ENCODE results near the gene FAM3C. TPM values are rescaled to one million over a fixed set of nuclear protein-coding genes. Genes with fewer than 3 reads are reported as not detected.

FAM3C gene
- total and polyA plus RNA-seq, 2 of the 4 experiments (the other 2 are of a cell fraction): 11.5 to 45.8 TPM

DNA sequence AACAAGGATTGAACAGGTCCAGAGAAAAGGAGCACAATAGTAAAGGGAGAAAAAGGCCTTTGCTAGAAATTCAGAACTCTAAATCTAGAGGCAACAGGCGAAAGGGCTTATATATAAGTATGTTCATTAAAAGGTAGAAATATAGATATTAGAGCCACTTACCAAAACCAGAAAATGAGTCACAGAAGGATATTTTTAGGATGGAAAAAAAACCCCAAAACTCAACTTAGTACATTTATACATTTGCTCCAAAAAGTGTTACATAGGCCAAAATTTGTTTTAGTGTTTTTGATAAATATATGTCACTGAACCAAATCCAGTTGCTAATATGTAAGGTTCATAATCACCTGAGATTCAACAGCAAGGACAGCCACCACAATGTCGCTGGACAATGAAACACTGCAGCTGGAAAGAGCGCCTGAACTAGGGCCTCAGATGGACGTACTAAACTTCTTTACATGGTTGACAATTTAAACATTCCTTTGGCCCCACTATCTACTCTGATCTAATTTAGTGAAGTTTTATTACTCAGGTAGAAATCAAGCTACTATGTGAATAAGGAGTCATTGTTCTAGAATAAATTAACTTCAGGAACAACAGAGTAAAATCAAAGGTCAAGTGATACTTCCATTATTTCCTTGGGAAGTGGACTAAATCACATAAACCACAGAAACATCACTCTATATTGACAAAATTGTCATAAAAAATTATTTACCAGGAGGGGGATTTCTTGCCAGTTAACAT lies 10.9 kb downstream of the FAM3C start:
- no peak overlapping the region for H2BK5ac ChIP-seq (ENCODE audit: low read depth, low read length, poor library complexity, severe bottlenecking)
- WGBS, 2 experiments (ENCODE audit: extremely low coverage in 2 of 2, insufficient read length in 1 of 2): no CpG with 5 or more reads among the region's 4 CpGs
- H3K27ac ChIP-seq (ENCODE audit: insufficient read depth, low read length): no peak overlapping the region
- BruUV-seq (replicated peaks): no TSS peak
- H3K9ac ChIP-seq (ENCODE audit: low read depth, low read length): no peak overlapping the region
- H3K18ac ChIP-seq (ENCODE audit: low read depth, low read length): no peak overlapping the region
- intact Hi-C loops (cut with micrococcal nuclease) (no loop called here), in situ Hi-C loops (cut with MboI; ENCODE audit: low sequenced_read_pairs) (no loop called here), dilution Hi-C loops (cut with HindIII; ENCODE audit: low sequenced_read_pairs, unreplicated experiment) (no loop called here)
- no peak overlapping the region for H2BK15ac ChIP-seq (ENCODE audit: low read depth, low read length)
- no peak overlapping the region for H4K5ac ChIP-seq (ENCODE audit: low read depth, low read length)
- H2AK9ac ChIP-seq (replicated peaks; ENCODE audit: low read depth, low read length, poor library complexity): no peak overlapping the region
- H2BK20ac ChIP-seq (ENCODE audit: low read depth, low read length): no peak overlapping the region
- peaks cover 31 to 52% of the 10 kb centered on the region in 2 experiments for H3K79me1 ChIP-seq (ENCODE audit: low read depth in 1 of 2, low read length in 2 of 2)
- no peak overlapping the region for H4K8ac ChIP-seq (ENCODE audit: low read depth in 2 of 2, low read length in 2 of 2)
- H3K9me3 ChIP-seq (ENCODE audit: control insufficient read depth, insufficient read depth, low read length): no peaks in the 10 kb centered on the region
- no peaks in the 10 kb centered on the region for H3K27me3 ChIP-seq (ENCODE audit: control insufficient read depth, insufficient read depth, low read length)
- H4K20me1 ChIP-seq (ENCODE audit: insufficient read depth, low read length): peaks cover 16% of the 10 kb centered on the region
- no peak overlapping the region for H2AK5ac ChIP-seq (ENCODE audit: low read depth, low read length)
- H3K4me2 ChIP-seq (ENCODE audit: low read depth, low read length): no peak overlapping the region
- ChIA-PET POLR2A (ENCODE audit: unreplicated experiment) (no interaction called here), CTCF (no interaction called here)
- peaks cover 1% of the 10 kb centered on the region; the same call in 1 of the 2 replicates for H3K36me3 ChIP-seq (ENCODE audit: control insufficient read depth, insufficient read depth, low read length)
- H3K9me1 ChIP-seq (ENCODE audit: insufficient read depth, low read length): peaks cover 5% of the 10 kb centered on the region; the same call in 1 of the 2 replicates
- no peak overlapping the region for H2AFZ ChIP-seq (replicated peaks; ENCODE audit: low read length, poor library complexity)
- H3K56ac ChIP-seq (ENCODE audit: extremely low read depth, insufficient read depth, low read length): no peak overlapping the region
- no peak overlapping the region for H3K4me3 ChIP-seq (ENCODE audit: insufficient read depth, low read depth, low read length)
- H3K23ac ChIP-seq (ENCODE audit: low read depth, low read length): no peak overlapping the region
- no peak for ATAC-seq (ENCODE audit: low read depth)
- H3K14ac ChIP-seq (replicated peaks; ENCODE audit: low read depth, low read length): no peak overlapping the region
- H3K4ac ChIP-seq (ENCODE audit: low read depth, low read length): no peak overlapping the region
- H2BK120ac ChIP-seq (ENCODE audit: low read depth, low read length): no peak overlapping the region
- no peak for TF ChIP-seq RCOR1 (IDR thresholded peaks at IDR 0.05; ENCODE audit: insufficient replicate concordance, low read length)
- no peak for TF ChIP-seq POLR2A (IDR thresholded peaks at IDR 0.05; ENCODE audit: low read depth, low read length)
- TF ChIP-seq FOS (IDR thresholded peaks at IDR 0.05; ENCODE audit: low read depth, low read length): no peak
- no peak for TF ChIP-seq BHLHE40 (IDR thresholded peaks at IDR 0.05; ENCODE audit: low read depth, low read length)
- TF ChIP-seq, protein P1, sequence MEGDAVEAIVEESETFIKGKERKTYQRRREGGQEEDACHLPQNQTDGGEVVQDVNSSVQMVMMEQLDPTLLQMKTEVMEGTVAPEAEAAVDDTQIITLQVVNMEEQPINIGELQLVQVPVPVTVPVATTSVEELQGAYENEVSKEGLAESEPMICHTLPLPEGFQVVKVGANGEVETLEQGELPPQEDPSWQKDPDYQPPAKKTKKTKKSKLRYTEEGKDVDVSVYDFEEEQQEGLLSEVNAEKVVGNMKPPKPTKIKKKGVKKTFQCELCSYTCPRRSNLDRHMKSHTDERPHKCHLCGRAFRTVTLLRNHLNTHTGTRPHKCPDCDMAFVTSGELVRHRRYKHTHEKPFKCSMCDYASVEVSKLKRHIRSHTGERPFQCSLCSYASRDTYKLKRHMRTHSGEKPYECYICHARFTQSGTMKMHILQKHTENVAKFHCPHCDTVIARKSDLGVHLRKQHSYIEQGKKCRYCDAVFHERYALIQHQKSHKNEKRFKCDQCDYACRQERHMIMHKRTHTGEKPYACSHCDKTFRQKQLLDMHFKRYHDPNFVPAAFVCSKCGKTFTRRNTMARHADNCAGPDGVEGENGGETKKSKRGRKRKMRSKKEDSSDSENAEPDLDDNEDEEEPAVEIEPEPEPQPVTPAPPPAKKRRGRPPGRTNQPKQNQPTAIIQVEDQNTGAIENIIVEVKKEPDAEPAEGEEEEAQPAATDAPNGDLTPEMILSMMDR (conservative IDR thresholded peaks at IDR 0.05; ENCODE audit: low read depth, low read length): no peak
- no peak for TF ChIP-seq MAZ (IDR thresholded peaks at IDR 0.05; ENCODE audit: borderline replicate concordance, low read depth, low read length)
- TF ChIP-seq MXI1 (IDR thresholded peaks at IDR 0.05; ENCODE audit: borderline replicate concordance, low read depth, low read length): no peak
- H3K4me1 ChIP-seq (ENCODE audit: control insufficient read depth, insufficient read depth, low read length): 0 out of 2 replicates have a peak, but pooled peaks cover 1% of the 10 kb centered on the region
- no peak for DNase-seq
- no peak overlapping the region for H4K91ac ChIP-seq (ENCODE audit: insufficient read depth, low read depth, low read length)

All from IMR-90 (cell line).